ENCODE data around the gene DPP6.
"Not testable (repeated sequence)": the region's sequence is repeated elsewhere in the genome, so short reads cannot be mapped to it uniquely, and the experiment has no call there.

- TF ChIP-seq MAX (IDR thresholded peaks at IDR 0.05); CTCF (IDR thresholded peaks at IDR 0.05); EP300 (IDR thresholded peaks at IDR 0.05); MAFK (IDR thresholded peaks at IDR 0.05; ENCODE audit: partially characterized antibody); CHD4 (IDR thresholded peaks at IDR 0.05; ENCODE audit: borderline replicate concordance); USF2 (IDR thresholded peaks at IDR 0.05); POLR2A (IDR thresholded peaks at IDR 0.05; ENCODE audit: low read length); ELK1 (IDR thresholded peaks at IDR 0.05; ENCODE audit: low read depth, low read length); SMC3 (IDR thresholded peaks at IDR 0.05); HMGXB4 (CRISPR knock-in tag; IDR thresholded peaks at IDR 0.05; ENCODE audit: borderline replicate concordance): not testable (repeated sequence)
Observed at GRCh38 chr7:154053466-154054312, 1.5 kb downstream of the DPP6 start.
